Peyer's patch (tissue), 4 donors: ENCODE data around the gene PDP2.

Experiments used
- CTCF ChIP-seq, 6 experiments: fragments of 450-650 bp in 4 of 6; fragments of 200-600 bp in 2 of 6; sonication (generic) in 1 of 6; IDR thresholded peaks; one replicate each; pipeline ENCODE4 v1.5.1; 2017 to 2019; ENCODE audit warnings: antibody characterized with exemption in 6 of 6, mild to moderate bottlenecking in 3 of 6, moderate library complexity in 1 of 6
- POLR2A ChIP-seq, 2 donors: fragments of 450-650 bp; IDR thresholded peaks; one replicate each; pipeline ENCODE4 v1.5.1; 2017; ENCODE audit warnings: antibody characterized with exemption in 2 of 2, mild to moderate bottlenecking in 2 of 2, moderate library complexity in 2 of 2

- TF ChIP-seq CTCF (IDR thresholded peaks at IDR 0.05) (no peak), POLR2A (IDR thresholded peaks at IDR 0.05) (no peak)
Measured at GRCh38 chr16:66898207-66898606, 17.9 kb downstream of the PDP2 start.
